Liver (tissue), 3 donors: Measurements from ENCODE around the gene CYBRD1.

ENCODE experiments used
- FOXA1 ChIP-seq: IDR thresholded peaks from 2 replicates; pipeline ENCODE4 v1.6.1; 2016; ENCODE audit warnings: antibody characterized with exemption
- NR2F2 ChIP-seq: IDR thresholded peaks from 2 replicates; pipeline ENCODE4 v1.6.1; 2016; ENCODE audit warnings: antibody characterized with exemption
- RAD21 ChIP-seq, 2 donors: IDR thresholded peaks; 2 replicates each; pipeline ENCODE4 v1.6.1; 2016; ENCODE audit warnings: antibody characterized with exemption in 2 of 2, mild to moderate bottlenecking in 2 of 2
- RXRA ChIP-seq, 2 donors: IDR thresholded peaks; 2 replicates each; pipeline ENCODE4 v1.6.1; 2017 to 2018; ENCODE audit warnings: antibody characterized with exemption in 2 of 2, mild to moderate bottlenecking in 1 of 2
- SP1 ChIP-seq: IDR thresholded peaks from 2 replicates; pipeline ENCODE4 v1.6.1; 2018; ENCODE audit warnings: antibody characterized with exemption, mild to moderate bottlenecking
- TF ChIP-seq, protein P1 (sequence below): fragments of 150-350 bp; IDR thresholded peaks from 2 replicates; pipeline ENCODE4 v1.5.1; 2017; ENCODE audit warnings: improper control_type of control experiment, low read depth, low read length; ENCODE audit not compliant: missing input control
- TF ChIP-seq, protein P2 (sequence below): IDR thresholded peaks from 2 replicates; pipeline ENCODE4 v1.6.1; 2016; ENCODE audit warnings: antibody characterized with exemption, mild to moderate bottlenecking
- TF ChIP-seq, protein P3 (sequence below): IDR thresholded peaks from 2 replicates; pipeline ENCODE4 v1.6.1; 2016; ENCODE audit warnings: antibody characterized with exemption
- donor health status: healthy.
- donor health status: healthy.

DNA sequence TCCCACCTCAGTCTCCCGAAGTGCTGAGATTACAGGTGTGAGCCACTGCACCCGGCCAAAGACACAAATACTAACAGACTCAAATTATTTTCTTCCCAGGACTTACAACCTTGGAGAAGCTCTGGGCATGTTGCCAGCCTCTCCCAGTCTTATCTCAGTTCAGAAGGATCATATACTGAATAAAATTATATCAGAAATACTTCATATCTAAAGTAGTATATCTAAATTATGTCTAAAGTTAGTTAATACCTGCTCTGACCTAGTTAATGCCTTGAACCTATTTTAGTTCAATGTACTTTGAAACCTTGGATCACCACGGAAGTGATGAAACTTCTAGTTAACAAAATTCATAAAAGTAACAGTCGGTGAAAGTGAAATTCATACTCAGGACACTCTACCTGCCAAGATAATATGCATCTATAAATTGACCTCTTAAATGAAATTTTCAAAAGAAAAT, 34.4 kb upstream of the CYBRD1 start:
- TF ChIP-seq, protein P1, sequence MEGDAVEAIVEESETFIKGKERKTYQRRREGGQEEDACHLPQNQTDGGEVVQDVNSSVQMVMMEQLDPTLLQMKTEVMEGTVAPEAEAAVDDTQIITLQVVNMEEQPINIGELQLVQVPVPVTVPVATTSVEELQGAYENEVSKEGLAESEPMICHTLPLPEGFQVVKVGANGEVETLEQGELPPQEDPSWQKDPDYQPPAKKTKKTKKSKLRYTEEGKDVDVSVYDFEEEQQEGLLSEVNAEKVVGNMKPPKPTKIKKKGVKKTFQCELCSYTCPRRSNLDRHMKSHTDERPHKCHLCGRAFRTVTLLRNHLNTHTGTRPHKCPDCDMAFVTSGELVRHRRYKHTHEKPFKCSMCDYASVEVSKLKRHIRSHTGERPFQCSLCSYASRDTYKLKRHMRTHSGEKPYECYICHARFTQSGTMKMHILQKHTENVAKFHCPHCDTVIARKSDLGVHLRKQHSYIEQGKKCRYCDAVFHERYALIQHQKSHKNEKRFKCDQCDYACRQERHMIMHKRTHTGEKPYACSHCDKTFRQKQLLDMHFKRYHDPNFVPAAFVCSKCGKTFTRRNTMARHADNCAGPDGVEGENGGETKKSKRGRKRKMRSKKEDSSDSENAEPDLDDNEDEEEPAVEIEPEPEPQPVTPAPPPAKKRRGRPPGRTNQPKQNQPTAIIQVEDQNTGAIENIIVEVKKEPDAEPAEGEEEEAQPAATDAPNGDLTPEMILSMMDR = no peak
- TF ChIP-seq FOXA1 = no peak
- peak; percentile 57 for TF ChIP-seq SP1
- no peak for TF ChIP-seq RAD21 (IDR thresholded peaks at IDR 0.05)
- TF ChIP-seq, protein P2, sequence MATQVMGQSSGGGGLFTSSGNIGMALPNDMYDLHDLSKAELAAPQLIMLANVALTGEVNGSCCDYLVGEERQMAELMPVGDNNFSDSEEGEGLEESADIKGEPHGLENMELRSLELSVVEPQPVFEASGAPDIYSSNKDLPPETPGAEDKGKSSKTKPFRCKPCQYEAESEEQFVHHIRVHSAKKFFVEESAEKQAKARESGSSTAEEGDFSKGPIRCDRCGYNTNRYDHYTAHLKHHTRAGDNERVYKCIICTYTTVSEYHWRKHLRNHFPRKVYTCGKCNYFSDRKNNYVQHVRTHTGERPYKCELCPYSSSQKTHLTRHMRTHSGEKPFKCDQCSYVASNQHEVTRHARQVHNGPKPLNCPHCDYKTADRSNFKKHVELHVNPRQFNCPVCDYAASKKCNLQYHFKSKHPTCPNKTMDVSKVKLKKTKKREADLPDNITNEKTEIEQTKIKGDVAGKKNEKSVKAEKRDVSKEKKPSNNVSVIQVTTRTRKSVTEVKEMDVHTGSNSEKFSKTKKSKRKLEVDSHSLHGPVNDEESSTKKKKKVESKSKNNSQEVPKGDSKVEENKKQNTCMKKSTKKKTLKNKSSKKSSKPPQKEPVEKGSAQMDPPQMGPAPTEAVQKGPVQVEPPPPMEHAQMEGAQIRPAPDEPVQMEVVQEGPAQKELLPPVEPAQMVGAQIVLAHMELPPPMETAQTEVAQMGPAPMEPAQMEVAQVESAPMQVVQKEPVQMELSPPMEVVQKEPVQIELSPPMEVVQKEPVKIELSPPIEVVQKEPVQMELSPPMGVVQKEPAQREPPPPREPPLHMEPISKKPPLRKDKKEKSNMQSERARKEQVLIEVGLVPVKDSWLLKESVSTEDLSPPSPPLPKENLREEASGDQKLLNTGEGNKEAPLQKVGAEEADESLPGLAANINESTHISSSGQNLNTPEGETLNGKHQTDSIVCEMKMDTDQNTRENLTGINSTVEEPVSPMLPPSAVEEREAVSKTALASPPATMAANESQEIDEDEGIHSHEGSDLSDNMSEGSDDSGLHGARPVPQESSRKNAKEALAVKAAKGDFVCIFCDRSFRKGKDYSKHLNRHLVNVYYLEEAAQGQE = no peak
- TF ChIP-seq NR2F2 = no peak
- TF ChIP-seq RXRA (IDR thresholded peaks at IDR 0.05) = peak; percentile 74 to 81
- TF ChIP-seq, protein P3, sequence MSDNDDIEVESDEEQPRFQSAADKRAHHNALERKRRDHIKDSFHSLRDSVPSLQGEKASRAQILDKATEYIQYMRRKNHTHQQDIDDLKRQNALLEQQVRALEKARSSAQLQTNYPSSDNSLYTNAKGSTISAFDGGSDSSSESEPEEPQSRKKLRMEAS = no peak
